ENCODE results near the gene DUS4L. TPM values are rescaled to one million over a fixed set of nuclear protein-coding genes. Genes with fewer than 3 reads are reported as not detected.
"Not testable (repeated sequence)": the region's sequence is repeated elsewhere in the genome, so short reads cannot be mapped to it uniquely, and the experiment has no call there.

Gene DUS4L
- total RNA-seq, 1 donor from 2014 or later, result 0.75 TPM

DNA sequence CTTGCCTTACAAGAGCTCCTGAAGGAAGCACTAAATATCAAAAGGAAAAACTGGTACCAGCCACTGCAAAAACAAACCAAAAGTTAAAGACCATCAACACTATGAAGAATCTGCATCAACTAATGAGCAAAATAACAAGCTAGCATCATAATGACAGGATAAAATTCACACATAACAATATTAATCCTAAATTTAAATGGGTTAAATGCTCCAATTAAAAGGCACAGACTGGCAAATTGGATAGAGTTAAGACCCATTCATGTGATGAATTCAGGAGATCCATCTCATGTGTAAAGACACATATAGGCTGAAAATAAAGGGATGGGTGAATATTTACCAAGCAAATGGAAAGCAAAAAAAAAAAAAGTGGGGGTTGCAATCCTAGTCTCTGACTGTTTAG is 29.6 kb upstream of the DUS4L start:
- no peak overlapping the region for H3K4me3 ChIP-seq
- H3K27me3 ChIP-seq, result no peaks in the 10 kb centered on the region
- TF ChIP-seq, protein P1, sequence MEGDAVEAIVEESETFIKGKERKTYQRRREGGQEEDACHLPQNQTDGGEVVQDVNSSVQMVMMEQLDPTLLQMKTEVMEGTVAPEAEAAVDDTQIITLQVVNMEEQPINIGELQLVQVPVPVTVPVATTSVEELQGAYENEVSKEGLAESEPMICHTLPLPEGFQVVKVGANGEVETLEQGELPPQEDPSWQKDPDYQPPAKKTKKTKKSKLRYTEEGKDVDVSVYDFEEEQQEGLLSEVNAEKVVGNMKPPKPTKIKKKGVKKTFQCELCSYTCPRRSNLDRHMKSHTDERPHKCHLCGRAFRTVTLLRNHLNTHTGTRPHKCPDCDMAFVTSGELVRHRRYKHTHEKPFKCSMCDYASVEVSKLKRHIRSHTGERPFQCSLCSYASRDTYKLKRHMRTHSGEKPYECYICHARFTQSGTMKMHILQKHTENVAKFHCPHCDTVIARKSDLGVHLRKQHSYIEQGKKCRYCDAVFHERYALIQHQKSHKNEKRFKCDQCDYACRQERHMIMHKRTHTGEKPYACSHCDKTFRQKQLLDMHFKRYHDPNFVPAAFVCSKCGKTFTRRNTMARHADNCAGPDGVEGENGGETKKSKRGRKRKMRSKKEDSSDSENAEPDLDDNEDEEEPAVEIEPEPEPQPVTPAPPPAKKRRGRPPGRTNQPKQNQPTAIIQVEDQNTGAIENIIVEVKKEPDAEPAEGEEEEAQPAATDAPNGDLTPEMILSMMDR (IDR thresholded peaks at IDR 0.05), result no peak
- H3K27ac ChIP-seq, result no peak overlapping the region
- no peak for DNase-seq (ENCODE audit: low spot score in 2 of 2)
- H3K4me1 ChIP-seq, result no peaks in the 10 kb centered on the region
- intact Hi-C loops (cut with DNase I), result no loop called here
- H3K36me3 ChIP-seq, result peaks cover 3 to 32% of the 10 kb centered on the region in 2 donors
- no peaks in the 10 kb centered on the region for H3K9me3 ChIP-seq

DNA sequence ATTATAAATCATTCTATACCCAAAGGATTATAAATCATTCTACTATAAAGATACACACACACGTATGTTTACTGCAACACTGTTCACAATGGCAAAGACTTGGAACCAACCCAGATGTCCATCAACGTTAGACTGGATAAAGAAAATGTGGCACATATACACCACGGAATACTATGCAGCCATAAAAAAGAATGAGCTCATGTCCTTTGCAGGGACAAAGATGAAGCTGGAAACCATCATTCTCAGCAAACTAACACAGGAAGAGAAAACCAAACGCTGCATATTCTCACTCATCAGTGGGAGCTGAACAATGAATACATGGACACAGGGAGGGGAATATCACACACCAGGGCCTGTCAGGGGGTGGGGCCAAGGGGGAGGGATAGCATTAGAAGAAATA is 26.5 kb upstream of the DUS4L start:
- H3K27ac ChIP-seq; H3K27me3 ChIP-seq; intact Hi-C loops (cut with DNase I); DNase-seq (ENCODE audit: low spot score in 2 of 2); H3K4me1 ChIP-seq; H3K9me3 ChIP-seq; H3K4me3 ChIP-seq: not testable (repeated sequence)
- peaks cover 5 to 35% of the 10 kb centered on the region in 2 donors for H3K36me3 ChIP-seq

DNA sequence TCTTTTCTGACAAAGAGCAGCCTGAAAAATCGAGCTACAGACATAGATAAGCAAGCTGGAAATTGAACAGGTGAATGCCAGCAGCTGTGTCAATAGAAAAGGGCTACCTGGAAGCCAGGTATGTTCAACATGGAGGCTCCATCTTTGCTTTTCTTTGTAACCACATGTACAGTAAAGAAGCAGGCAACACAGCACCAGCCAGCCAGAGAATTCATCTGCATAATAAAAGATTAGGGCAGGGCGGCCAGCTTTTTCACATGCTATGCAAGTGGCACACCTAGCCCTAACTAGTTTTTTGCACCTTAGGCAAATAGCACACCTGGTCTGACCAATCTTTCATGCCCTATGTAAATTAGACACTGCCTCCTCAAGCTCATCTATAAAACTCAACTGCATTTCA is 25.8 kb upstream of the DUS4L start:
- H3K4me3 ChIP-seq, result no peak overlapping the region
- no peak for DNase-seq (ENCODE audit: low spot score in 2 of 2)
- no peaks in the 10 kb centered on the region for H3K4me1 ChIP-seq
- H3K9me3 ChIP-seq, result no peaks in the 10 kb centered on the region
- peaks cover 5 to 35% of the 10 kb centered on the region in 2 donors for H3K36me3 ChIP-seq
- intact Hi-C loops (cut with DNase I), result no loop called here
- no peaks in the 10 kb centered on the region for H3K27me3 ChIP-seq
- TF ChIP-seq, protein P1 (IDR thresholded peaks at IDR 0.05), result no peak
- no peak overlapping the region for H3K27ac ChIP-seq

DNA sequence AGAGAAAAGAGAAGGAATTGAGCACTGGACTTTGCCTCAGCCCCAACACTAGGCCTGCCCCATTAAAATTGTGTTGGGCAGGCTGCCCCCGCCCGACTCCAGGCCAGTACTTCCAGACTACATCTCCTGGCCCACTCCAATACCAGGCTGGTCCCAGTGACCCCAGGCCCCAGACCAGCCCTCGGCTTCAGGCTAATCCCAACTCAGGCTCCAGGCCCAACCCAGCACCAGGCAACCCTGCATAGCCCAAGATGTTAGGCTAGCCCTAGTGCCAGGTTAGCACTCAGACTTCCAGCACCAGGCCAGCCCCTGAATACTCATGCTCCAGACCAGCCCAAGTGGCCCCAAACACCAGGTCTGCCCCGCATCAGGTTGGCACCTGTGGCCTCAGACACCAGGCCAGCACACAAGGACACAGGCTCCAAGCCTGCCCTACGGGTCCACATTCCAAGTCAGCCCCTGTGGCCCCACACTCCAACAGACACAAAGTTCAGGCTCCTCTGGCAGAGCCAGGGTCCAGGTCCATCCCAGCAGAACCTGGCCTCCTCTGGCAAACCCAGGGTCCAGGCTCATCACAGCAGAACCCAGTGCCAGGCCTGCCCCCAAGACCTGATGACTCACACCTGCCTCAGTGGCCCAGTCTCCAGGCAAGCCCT is 20.3 kb upstream of the DUS4L start:
- Histone ChIP-seq H3K27me3 (no peaks in the 10 kb centered on the region), H3K4me1 (no peaks in the 10 kb centered on the region), H3K9me3 (peaks cover 0 to 15% of the 10 kb centered on the region in 2 donors), H3K4me3 (no peak overlapping the region), H3K27ac (no peak overlapping the region), H3K36me3 (peaks cover 30 to 47% of the 10 kb centered on the region in 2 donors)
- TF ChIP-seq, protein P1 (IDR thresholded peaks at IDR 0.05), result no peak
- no peak for DNase-seq (ENCODE audit: low spot score in 2 of 2)
- intact Hi-C loops (cut with DNase I), result no loop called here

GRCh38 chr7:107544848-107545591 is 18.8 kb upstream of the DUS4L start:
- intact Hi-C loops (cut with DNase I), result no loop called here
- Histone ChIP-seq H3K36me3 (peaks cover 24 to 47% of the 10 kb centered on the region in 2 donors), H3K27me3 (no peaks in the 10 kb centered on the region), H3K9me3 (peaks cover 0 to 15% of the 10 kb centered on the region in 2 donors), H3K4me1 (no peaks in the 10 kb centered on the region), H3K27ac (no peak overlapping the region), H3K4me3 (no peak overlapping the region)
- TF ChIP-seq, protein P1 (IDR thresholded peaks at IDR 0.05), result no peak
- no peak for DNase-seq (ENCODE audit: low spot score in 2 of 2)

- Histone ChIP-seq H3K9me3 (no peaks in the 10 kb centered on the region), H3K27ac (no peak overlapping the region), H3K27me3 (no peaks in the 10 kb centered on the region), H3K4me3 (no peak overlapping the region), H3K4me1 (no peaks in the 10 kb centered on the region), H3K36me3 (peaks cover 20 to 42% of the 10 kb centered on the region in 2 donors)
- TF ChIP-seq, protein P1 (IDR thresholded peaks at IDR 0.05), result no peak
- no peak for DNase-seq (ENCODE audit: low spot score in 2 of 2)
- intact Hi-C loops (cut with DNase I), result loop anchor here (5.0 kb wide), 1 partner anchor 75 kb away; no protein-coding TSS in a partner anchor
Measured at GRCh38 chr7:107551936-107552335, 11.8 kb upstream of the DUS4L start.

All from ascending aorta (tissue), 2 donors.